Retinal pigment epithelial cell (primary cell): ENCODE results near the gene MYO9A.

Source experiments
- DNase-seq: peaks from one replicate; pipeline ENCODE4 v3.0.0-alpha.2; 2010; ENCODE audit warnings: low read depth
- H3K4me3 ChIP-seq: 2 replicates; pipeline ENCODE4 v1.5.1; 2011; ENCODE audit warnings: mild to moderate bottlenecking, low read length, control low read depth, moderate library complexity
- CTCF ChIP-seq: conservative IDR thresholded peaks from 2 replicates; pipeline ENCODE4 v1.5.1; 2011; ENCODE audit warnings: low read depth, low read length, control low read depth, inconsistent platforms

The MYO9A gene

GRCh38 chr15:72092006-72092405, 25.9 kb downstream of the MYO9A start:
- H3K4me3 ChIP-seq, result no peak overlapping the region
- TF ChIP-seq CTCF, result no peak
- no peak for DNase-seq

- DNase-seq, result no peak
- TF ChIP-seq CTCF, result no peak
- no peak overlapping the region for H3K4me3 ChIP-seq
These were observed 30.9 kb downstream of the MYO9A start for GRCh38 chr15:72086920-72087648.

- TF ChIP-seq CTCF, result no peak
- no peak for DNase-seq
- no peak overlapping the region for H3K4me3 ChIP-seq
These were observed 31.8 kb downstream of the MYO9A start for GRCh38 chr15:72086010-72086697.

- TF ChIP-seq CTCF, result no peak
- no peak overlapping the region for H3K4me3 ChIP-seq
- DNase-seq, result peak; percentile 47
These were observed 35.8 kb downstream of the MYO9A start for GRCh38 chr15:72082176-72082575.

GRCh38 chr15:72078887-72079286, 39.1 kb downstream of the MYO9A start:
- DNase-seq, result no peak
- TF ChIP-seq CTCF, result no peak
- H3K4me3 ChIP-seq, result no peak overlapping the region

- no peak for DNase-seq
- no peak for TF ChIP-seq CTCF
- H3K4me3 ChIP-seq, result no peak overlapping the region
These were observed 40.0 kb downstream of the MYO9A start for GRCh38 chr15:72077950-72078349.
